OCI-LY1 (cell line): Measurements from ENCODE around the gene DGKB.
A peak's percentile ranks its signal among the peaks of the same experiment; 100 is the strongest.

Source experiments
- H2AFZ ChIP-seq: fragments of 200-600 bp; sonication (generic), shearing (Covaris generic); 2 replicates; pipeline ENCODE4 v1.6.0; 2014; ENCODE audit warnings: antibody characterized with exemption, mild to moderate bottlenecking, low read length
- H3F3A ChIP-seq: fragments of 200-600 bp; sonication (generic), shearing (Covaris generic); 2 replicates; pipeline ENCODE4 v1.6.0; 2014; ENCODE audit warnings: mild to moderate bottlenecking, antibody characterized with exemption, low read length, moderate library complexity; ENCODE audit not compliant: insufficient read depth
- H3K27ac ChIP-seq: fragments of 200-600 bp; sonication (generic); 2 replicates; pipeline ENCODE4 v1.5.1; 2014; ENCODE audit warnings: low read length, mixed run types, mild to moderate bottlenecking, low read depth; ENCODE audit not compliant: poor library complexity, severe bottlenecking
- H3K27me3 ChIP-seq: fragments of 200-600 bp; sonication (generic); 2 replicates; pipeline ENCODE4 v1.6.0; 2014; ENCODE audit warnings: antibody characterized with exemption, mild to moderate bottlenecking, low read length, moderate library complexity; ENCODE audit not compliant: insufficient read depth
- H3K36me3 ChIP-seq: fragments of 200-600 bp; sonication (generic); 2 replicates; pipeline ENCODE4 v1.6.1; 2014; ENCODE audit warnings: mild to moderate bottlenecking, antibody characterized with exemption, low read length, moderate library complexity, mixed read lengths; ENCODE audit not compliant: insufficient read depth
- H3K4me1 ChIP-seq: fragments of 200-600 bp; sonication (generic); 2 replicates; pipeline ENCODE4 v1.5.1; 2014; ENCODE audit warnings: mild to moderate bottlenecking, low read length, moderate library complexity; ENCODE audit not compliant: insufficient read depth, severe bottlenecking
- H3K4me2 ChIP-seq: fragments of 200-600 bp; sonication (generic), shearing (Covaris generic); 2 replicates; pipeline ENCODE4 v1.6.1; 2014; ENCODE audit warnings: low read length
- H3K4me3 ChIP-seq: fragments of 200-600 bp; sonication (generic); 2 replicates; pipeline ENCODE4 v1.5.1; 2014; ENCODE audit warnings: low read length, low read depth, mild to moderate bottlenecking, mixed read lengths; ENCODE audit not compliant: poor library complexity, severe bottlenecking
- H3K79me2 ChIP-seq: fragments of 200-600 bp; shearing (Covaris generic); 2 replicates; pipeline ENCODE4 v1.6.1; 2016; ENCODE audit warnings: mixed run types, low read length, mixed read lengths; ENCODE audit not compliant: insufficient read depth
- H3K9ac ChIP-seq: fragments of 200-600 bp; sonication (generic), shearing (Covaris generic); 2 replicates; pipeline ENCODE4 v1.6.1; 2014; ENCODE audit warnings: mild to moderate bottlenecking, low read length, mixed read lengths
- H3K9me2 ChIP-seq: fragments of 200-600 bp; sonication (generic), shearing (Covaris generic); 2 replicates; pipeline ENCODE4 v1.6.1; 2014; ENCODE audit warnings: low read depth, mild to moderate bottlenecking, low read length, mixed read lengths
- H3K9me3 ChIP-seq: fragments of 200-600 bp; shearing (Covaris generic); 2 replicates; pipeline ENCODE4 v1.6.1; 2014; ENCODE audit warnings: low read length, mixed read lengths
- H4K20me1 ChIP-seq: fragments of 200-600 bp; sonication (generic), shearing (Covaris generic); 2 replicates; pipeline ENCODE4 v1.6.0; 2016; ENCODE audit warnings: mild to moderate bottlenecking, low read length; ENCODE audit not compliant: insufficient read depth
- EZH2 ChIP-seq: fragments of 200-600 bp; sonication (generic), shearing (Covaris generic); IDR thresholded peaks from 2 replicates; pipeline ENCODE4 v1.8.0; 2017; ENCODE audit warnings: borderline replicate concordance, mixed run types, mild to moderate bottlenecking, antibody characterized with exemption, low read length, moderate library complexity, mixed read lengths
- TF ChIP-seq, protein P1 (sequence below): fragments of 200-600 bp; sonication (generic), shearing (Covaris generic); IDR thresholded peaks from 2 replicates; pipeline ENCODE4 v1.5.1; 2017; ENCODE audit warnings: mild to moderate bottlenecking, antibody characterized with exemption, low read length, moderate library complexity, mixed read lengths

DGKB gene

DNA sequence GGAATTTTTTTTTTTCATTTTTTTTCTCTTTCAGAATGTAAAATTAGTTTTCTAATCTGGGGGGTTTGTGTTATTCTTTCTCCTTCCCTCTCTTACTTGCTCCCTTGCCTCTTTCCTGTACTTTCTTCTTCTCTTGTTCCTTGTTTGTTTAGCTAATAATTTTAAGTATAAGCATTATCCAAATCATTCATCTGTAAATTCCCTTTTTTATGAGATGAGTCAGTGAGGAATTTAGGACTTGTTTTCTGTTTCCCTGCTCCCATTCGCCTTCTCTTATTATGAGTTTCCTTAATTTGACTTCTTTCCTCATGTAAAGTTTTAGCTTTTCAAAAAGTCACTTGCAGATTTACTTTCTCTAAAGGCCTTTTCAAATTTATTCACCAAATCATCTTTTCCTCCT, 758.4 kb downstream of the DGKB start:
- H3K9me2 ChIP-seq = no peaks in the 10 kb centered on the region
- H3K4me1 ChIP-seq = peaks cover 4% of the 10 kb centered on the region
- no peak overlapping the region for H3K27ac ChIP-seq
- no peak for TF ChIP-seq EZH2
- TF ChIP-seq, protein P1, sequence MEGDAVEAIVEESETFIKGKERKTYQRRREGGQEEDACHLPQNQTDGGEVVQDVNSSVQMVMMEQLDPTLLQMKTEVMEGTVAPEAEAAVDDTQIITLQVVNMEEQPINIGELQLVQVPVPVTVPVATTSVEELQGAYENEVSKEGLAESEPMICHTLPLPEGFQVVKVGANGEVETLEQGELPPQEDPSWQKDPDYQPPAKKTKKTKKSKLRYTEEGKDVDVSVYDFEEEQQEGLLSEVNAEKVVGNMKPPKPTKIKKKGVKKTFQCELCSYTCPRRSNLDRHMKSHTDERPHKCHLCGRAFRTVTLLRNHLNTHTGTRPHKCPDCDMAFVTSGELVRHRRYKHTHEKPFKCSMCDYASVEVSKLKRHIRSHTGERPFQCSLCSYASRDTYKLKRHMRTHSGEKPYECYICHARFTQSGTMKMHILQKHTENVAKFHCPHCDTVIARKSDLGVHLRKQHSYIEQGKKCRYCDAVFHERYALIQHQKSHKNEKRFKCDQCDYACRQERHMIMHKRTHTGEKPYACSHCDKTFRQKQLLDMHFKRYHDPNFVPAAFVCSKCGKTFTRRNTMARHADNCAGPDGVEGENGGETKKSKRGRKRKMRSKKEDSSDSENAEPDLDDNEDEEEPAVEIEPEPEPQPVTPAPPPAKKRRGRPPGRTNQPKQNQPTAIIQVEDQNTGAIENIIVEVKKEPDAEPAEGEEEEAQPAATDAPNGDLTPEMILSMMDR = no peak
- H3F3A ChIP-seq = no peaks in the 10 kb centered on the region
- H3K9me3 ChIP-seq = no peaks in the 10 kb centered on the region
- H3K4me2 ChIP-seq = no peak overlapping the region
- no peak overlapping the region for H3K4me3 ChIP-seq
- H2AFZ ChIP-seq = peak overlapping the region; percentile 25; the same call in 1 of the 2 replicates
- no peaks in the 10 kb centered on the region for H3K27me3 ChIP-seq
- H3K36me3 ChIP-seq = no peaks in the 10 kb centered on the region
- H3K9ac ChIP-seq = no peak overlapping the region
- H3K79me2 ChIP-seq = no peaks in the 10 kb centered on the region
- H4K20me1 ChIP-seq = no peaks in the 10 kb centered on the region

DNA sequence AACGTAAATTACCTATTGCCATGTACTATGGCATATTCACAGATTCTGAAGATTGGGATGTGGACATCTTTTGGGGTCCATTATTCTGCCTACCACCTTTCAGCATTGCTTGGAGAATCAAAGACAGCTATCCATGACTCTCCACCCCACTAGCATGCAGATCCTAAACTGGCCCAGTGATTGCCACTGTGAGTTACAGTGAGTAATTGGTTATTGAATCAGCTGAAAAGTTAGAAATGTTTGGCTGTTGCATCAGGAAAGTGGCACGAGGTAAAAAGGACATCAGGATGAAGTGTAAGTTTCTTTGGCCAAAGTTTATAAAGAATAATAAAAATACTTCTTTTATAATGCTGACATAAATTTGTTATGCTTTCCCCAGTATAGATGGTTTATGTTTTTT, 764.9 kb downstream of the DGKB start:
- H3K9me2 ChIP-seq = no peaks in the 10 kb centered on the region
- TF ChIP-seq EZH2 = no peak
- TF ChIP-seq, protein P1 = no peak
- no peak overlapping the region for H3K27ac ChIP-seq
- no peak overlapping the region for H3K4me3 ChIP-seq
- no peaks in the 10 kb centered on the region for H3K79me2 ChIP-seq
- no peaks in the 10 kb centered on the region for H3K36me3 ChIP-seq
- no peak overlapping the region for H3K4me2 ChIP-seq
- H3F3A ChIP-seq = no peaks in the 10 kb centered on the region
- peaks cover 4% of the 10 kb centered on the region for H3K4me1 ChIP-seq
- no peaks in the 10 kb centered on the region for H3K27me3 ChIP-seq
- no peak overlapping the region for H3K9ac ChIP-seq
- H4K20me1 ChIP-seq = no peaks in the 10 kb centered on the region
- H3K9me3 ChIP-seq = no peaks in the 10 kb centered on the region
- no peak overlapping the region for H2AFZ ChIP-seq

DNA sequence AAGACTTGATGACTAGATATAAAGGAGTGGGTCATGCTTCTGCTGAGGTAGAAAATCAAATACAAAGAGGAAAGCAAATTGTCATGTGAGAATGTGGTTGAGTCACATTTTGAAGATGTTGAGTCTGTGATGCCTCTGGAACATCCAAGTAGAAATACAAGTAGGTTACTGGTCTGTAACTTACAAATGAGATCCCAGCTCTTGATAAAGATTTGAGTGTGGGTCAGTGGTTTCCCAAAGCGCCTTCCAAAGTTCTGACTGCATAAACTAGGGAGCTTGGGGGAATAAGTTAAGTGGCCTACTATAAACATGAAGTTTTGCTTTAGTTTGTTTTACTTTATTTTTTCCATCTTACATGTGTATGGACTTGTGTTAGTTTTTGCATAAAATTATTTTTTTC, 768.8 kb downstream of the DGKB start:
- no peaks in the 10 kb centered on the region for H3K79me2 ChIP-seq
- no peak overlapping the region for H3K4me3 ChIP-seq
- H3K9ac ChIP-seq = no peak overlapping the region
- no peak overlapping the region for H2AFZ ChIP-seq
- no peaks in the 10 kb centered on the region for H3K9me2 ChIP-seq
- no peak for TF ChIP-seq EZH2
- no peaks in the 10 kb centered on the region for H4K20me1 ChIP-seq
- H3K4me1 ChIP-seq = no peaks in the 10 kb centered on the region
- H3K27me3 ChIP-seq = no peaks in the 10 kb centered on the region
- H3K36me3 ChIP-seq = no peaks in the 10 kb centered on the region
- no peaks in the 10 kb centered on the region for H3F3A ChIP-seq
- no peak overlapping the region for H3K27ac ChIP-seq
- H3K9me3 ChIP-seq = no peaks in the 10 kb centered on the region
- no peak overlapping the region for H3K4me2 ChIP-seq

DNA sequence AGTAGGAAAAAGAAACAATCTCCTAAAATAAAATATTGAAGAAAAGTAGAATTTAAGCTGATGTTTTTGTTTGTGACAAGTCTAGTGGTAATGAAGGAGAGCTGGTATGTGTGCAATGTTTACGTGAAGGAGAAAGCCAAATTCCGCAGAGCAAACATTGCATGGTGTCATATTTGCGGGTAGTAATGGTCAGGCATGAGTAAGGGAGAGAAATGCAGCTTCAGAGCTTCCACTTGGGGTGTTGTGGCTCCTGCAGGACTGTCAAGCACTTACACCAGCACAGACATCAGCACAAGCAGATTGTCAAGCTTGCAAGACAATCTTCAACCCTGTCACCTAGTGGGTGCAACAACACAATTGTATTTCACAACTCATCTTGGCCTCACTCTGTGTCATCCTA, 776.6 kb downstream of the DGKB start:
- Histone ChIP-seq H3K27ac (peak overlapping the region; percentile 8), H3K27me3 (no peaks in the 10 kb centered on the region), H3K36me3 (no peaks in the 10 kb centered on the region), H3K79me2 (no peaks in the 10 kb centered on the region), H3K4me1 (peaks cover 47% of the 10 kb centered on the region), H2AFZ (peak overlapping the region; percentile 53), H3F3A (no peaks in the 10 kb centered on the region), H3K4me3 (no peak overlapping the region), H3K9me2 (no peaks in the 10 kb centered on the region), H3K4me2 (0 out of 2 replicates have a peak overlapping the region, but pooled peaks have one; percentile 12), H3K9ac (no peak overlapping the region), H4K20me1 (no peaks in the 10 kb centered on the region), H3K9me3 (no peaks in the 10 kb centered on the region)
- TF ChIP-seq, protein P1 = no peak
- no peak for TF ChIP-seq EZH2
